SHP77 treated with DMSO at 0.1 percent for 48 hours (cell line): ENCODE data around the gene CD84.
"Not testable (repeated sequence)": the region's sequence is repeated elsewhere in the genome, so short reads cannot be mapped to it uniquely, and the experiment has no call there.

Source experiments
- DNase-seq: peaks from one replicate; lab custom pipeline; 2025; lab: John Stamatoyannopoulos, UW

CD84 gene

DNA sequence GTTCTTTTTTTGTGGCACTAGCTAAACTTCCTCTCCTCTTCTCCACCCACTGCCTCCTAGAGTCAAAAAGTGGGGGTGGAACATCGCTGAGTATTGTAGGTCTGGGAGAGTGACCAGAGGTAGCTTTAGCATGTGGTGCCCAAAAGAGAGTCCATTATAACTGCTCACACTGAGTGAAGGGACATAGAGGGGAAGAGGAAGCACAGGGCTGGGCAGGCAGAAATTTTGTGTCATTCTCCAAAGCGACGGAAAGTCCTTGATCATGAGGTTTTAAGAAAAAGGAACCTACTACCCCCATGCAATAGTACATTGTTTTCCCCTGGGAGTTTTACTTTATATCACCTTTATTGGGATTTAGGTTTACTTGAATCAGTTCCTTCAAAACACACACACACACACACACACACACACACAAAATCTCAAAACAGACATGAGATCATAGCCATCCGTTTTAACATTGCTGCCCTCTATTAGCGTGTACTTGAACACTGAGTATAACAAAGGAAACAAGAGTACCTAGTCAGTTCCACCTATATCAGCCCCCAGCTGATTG, 4.1 kb downstream of the CD84 start:
- no peak for DNase-seq

DNA sequence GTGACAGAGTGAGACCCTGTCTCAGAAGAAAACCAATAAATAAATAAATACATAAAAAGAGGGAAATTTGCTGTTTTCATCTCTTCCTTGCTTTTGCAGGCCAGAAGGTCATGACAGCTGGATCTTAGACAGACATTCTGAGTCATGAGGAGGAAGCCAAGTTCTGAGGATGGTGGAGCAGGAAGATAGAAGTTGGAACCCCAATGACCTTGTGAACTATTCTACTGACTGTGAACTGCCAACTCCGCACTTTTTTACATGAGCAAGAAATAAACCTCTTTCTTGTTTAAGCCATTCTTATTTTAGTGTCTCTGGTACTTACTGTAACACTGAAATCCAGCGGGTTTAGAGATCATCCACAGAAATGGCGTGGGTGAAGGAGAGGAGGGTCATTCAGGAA, 8.5 kb downstream of the CD84 start:
- no peak for DNase-seq

DNA sequence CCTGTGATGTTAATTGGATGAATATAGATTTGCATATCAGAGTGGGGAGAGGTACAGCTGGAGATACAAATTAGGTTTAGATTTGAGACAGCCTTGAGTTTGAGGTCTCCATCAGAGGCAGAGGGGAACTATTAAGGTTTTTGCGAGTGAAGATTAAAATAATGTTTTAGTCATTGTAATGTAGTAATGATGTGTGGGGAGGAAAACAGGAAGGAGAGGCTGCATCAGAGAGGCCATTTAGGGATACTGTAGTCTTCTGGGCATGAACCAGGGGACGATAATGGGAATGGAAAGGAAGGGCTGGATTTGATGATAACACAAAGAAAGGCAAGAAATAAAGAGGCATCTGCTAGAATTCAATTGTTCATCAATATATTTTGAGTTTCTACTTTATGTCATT, 9.5 kb downstream of the CD84 start:
- DNase-seq, result no peak

DNA sequence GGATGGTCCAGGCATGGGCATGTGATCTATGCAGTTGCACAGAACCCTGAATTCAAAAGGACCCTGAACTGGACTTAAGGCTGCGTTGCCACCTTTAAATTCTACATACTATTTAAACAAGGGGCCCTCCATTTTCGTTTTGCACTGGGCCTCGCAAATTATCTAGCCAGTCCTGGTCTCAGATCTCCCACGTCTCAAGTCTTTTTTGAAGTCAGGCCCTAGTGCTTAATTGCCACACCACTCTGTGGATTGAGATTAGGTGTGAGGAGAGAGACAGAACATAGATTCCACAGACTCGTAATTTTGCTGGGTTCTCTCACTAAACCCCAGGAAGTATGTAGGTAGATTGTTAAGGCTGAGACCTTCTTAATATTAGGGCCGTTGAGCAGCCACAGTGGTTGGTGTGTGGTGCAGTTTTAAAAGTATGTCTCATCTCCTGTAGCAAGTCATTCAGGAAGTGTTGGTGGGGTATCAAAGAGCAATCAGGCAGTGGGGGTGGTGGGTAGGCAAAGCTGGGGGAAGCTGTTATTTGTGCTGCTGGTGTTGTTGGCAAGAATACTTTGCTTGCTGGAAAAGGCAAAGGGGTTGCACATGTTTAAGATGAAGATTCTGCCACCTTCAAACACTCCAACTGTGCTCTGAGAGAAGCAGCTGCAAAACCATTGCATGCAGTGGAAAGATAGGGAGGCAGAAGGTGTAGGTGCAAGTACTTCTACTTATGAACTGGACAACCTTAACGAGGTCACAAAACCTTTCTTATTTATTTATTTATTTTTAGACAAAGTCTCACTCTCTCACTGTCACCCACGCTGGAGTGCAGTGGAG, 11.2 kb downstream of the CD84 start:
- DNase-seq, result no peak

DNA sequence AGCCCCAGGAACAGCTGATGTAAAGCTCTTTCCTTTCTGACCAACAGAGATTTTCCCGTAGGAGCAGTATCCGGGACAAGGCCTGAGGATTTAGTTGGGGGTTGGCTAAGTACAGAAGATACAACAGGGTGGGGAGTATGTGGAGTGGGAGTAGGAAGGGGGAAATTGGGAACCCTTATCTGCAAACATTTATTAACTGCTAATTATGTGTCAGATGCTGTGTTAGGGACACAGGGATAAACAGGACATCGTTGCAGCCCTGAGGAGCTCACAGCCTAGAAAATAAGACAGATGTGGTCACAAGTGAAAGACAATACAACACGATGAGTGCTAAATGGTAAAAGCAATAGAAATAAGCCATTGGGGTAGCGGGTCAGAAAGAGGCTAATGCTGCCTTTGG, 12.0 kb downstream of the CD84 start:
- DNase-seq, result no peak

DNA sequence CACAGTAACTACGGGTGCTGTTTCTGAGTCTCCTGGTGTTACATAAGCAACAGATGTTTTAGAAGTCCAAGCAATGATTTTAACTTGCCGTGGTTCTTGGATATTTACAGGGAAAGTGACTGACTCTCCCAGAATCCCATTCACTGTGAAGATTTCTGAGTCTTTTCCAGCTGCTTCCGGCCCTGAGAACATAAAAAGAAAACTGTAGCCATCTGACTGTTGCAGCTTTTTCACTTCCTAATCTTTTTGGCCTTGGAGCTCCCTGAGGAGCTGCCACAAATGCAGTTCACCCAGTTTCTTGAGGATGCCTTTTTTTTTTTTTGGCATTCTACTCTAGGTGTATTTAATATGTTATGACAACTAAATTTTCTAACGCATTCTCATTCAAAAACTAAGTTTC, 13.7 kb downstream of the CD84 start:
- no peak for DNase-seq

DNA sequence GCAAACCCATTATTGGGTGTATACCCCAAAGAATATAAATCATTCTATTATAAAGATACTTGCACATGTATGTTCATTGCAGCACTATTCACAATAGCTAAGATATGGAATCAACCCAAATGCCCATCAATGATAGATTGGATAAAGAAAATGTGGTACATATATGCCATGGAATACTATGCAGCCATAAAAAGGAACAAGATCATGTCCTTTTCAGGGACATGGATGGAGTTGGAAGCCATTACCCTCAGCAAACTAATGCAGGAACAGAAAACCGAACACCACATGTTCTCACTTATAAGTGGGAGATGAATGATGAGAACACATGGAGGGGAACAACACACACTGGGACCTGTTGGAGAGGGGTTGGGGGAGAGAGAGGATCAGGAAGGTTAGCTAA, 16.1 kb downstream of the CD84 start:
- DNase-seq, result not testable (repeated sequence)

DNA sequence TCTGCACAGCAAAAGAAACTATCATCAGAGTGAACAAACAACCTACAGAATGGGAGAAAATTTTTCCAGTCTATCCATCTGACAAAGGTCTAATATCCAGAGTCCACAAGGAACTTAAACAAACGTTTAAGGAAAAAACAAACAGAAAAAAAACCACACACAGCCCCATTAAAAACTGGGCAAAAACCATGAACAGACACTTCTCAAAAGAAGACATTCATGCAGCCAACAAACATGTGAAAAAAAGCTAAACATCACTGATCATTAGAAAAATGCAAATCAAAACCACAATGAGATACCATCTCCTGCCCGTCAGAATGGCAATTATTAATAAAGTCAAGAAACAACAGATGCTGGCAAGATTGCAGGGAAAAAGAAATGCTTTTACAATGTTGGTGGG, 16.6 kb downstream of the CD84 start:
- not testable (repeated sequence) for DNase-seq

DNA sequence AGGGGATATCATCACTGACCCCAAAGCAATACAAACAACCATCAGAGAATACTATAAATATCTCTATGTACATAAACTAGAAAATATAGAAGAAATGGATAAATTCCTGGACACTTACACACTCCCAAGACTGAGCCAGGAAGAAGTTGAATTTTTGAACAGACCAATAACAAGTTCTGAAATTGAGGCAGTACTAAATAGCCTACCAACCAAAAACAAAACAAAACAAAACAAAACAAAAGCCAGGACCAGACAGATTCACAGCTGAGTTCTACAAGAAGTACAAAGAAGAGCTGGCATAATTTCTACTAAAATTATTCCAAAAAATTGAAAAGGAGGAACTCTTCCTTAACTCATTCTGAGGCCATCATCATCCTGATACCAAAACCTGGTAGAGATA, 18.5 kb downstream of the CD84 start:
- no peak for DNase-seq

DNA sequence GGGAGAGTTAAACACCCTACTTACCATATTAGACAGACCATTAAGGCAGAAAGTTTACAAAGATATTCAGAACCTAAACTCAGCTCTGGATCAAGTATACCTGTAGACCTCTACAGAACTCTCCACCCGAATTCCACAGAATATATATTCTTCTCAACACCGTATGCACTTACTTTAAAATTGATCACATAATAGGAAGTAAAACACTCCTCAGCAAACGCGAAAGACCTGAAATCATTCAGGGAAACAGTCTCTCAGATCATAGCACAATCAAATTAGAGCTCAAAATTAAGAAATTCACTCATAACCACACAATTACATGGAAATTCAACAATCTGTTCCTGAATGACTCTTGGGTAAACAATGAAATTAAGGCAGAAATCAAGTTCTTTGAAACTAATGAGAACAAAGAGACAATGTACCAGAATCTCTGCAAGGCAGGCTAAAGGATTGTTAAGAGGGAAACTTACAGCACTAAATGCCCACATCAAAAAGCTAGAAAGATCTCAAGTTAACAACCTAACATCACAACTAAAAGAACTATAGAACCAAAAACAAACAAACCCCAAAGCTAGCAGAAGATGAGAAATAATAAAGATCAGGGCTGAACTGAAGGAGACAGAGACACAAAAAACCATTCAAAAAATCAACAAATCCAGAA, 19.1 kb downstream of the CD84 start:
- DNase-seq, result no peak

DNA sequence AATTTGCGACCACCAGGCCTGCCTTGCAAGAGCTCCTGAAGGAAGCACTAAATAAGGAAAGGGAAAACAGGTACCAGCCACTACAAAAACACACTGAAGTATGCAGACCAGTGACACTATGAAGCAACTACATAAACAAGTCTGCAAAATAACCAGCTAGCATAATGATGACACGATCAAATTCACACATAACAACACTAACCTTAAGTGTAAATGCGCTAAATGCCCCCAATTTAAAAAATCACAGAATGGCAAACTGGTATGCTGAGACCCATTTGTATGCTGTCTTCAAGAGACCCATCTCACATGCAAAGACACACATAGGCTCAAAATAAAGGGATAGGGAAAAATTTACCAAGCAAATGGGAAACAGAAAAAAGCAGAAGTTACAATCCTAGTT, 19.9 kb downstream of the CD84 start:
- not testable (repeated sequence) for DNase-seq

DNA sequence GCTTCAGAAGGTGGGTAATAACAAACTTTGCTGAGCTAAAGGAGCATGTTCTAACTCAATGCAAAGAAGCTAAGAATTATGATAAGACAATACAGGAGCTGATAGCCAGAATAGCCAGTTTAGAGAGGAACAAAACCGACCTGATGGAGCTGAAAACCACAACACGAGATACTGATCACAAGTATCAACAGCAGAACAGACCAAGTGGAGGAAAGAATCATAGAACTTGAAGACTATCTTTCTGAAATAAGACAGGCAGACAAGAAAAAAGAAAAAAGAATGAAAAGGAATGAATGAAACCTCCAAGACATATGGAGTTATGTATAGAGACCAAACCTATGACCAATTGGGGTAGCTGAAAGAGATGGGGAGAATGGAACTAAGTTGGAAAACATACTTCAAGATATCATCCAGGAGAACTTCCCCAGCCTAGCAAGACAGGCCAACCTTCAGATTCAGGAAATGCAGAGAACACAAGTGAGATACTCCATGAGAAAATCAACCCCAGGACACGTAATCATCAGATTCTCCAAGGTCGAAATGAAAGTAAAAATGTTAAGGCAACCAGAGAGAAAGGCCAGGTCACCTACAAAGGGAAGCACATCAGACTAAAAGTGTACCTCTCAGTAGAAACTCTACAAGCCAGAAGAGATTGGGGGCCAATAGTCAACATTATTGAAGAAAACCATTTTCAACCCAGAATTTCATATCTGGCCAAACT, 20.5 kb downstream of the CD84 start:
- DNase-seq, result no peak

DNA sequence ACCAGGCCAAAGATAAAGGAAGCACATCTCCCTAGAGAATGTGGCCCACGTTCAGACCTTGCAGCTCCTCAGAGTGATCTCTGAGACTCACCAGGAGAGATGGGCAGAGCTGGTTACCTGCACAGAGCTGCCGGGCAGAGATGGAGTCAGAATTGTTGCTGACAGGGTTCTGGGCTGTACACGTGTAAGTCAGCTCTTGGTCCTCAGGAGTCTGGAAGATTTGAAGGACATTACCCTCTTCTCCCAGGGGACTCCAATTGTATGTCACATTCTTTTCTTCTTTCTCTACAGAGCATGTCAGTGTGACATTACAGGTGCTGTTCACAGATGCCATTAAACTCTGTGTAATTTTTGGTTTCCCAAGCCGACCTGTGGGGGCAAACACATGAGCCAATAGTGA, 25.5 kb downstream of the CD84 start:
- DNase-seq, result no peak

DNA sequence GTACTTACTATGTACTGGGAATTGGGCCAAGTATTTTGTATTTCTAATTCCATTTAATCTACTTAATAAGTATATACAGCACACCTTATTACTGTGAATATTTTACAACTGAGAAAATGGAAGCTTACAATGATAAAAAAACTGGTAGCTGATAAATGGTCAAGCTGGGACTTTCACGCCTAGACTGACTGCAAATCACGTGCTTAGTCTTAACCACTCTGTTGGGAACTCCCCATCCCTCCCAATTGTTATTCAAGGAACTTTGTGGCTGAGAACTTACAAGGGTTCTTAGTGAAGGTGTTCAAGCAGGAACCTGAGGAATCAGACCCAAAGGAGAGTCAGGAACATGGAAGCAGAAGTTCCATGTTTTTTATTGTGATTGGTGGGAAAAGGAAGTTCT, 26.9 kb downstream of the CD84 start:
- no peak for DNase-seq

DNA sequence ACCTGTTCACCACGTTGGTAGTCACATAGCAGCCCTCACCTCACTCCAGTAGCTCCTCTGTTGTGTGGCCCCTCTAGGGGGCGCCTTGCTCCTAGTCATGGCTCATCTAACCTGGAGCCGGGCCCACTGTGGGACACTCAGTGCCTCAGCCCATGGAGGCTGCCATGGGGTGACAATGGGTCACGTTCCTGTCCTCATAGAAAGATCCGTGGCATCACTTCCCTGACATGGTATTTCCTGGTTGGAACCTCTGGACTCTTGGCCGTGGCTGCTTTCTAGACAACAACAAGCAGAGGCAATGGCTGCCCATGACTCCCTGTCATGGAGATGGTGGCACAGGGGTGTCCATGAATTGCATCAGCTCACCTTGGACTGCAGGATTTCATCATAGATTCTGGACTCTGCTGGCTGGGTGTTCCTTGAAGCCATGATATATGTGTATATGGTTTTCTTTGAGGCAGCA, 28.7 kb downstream of the CD84 start:
- DNase-seq, result no peak

DNA sequence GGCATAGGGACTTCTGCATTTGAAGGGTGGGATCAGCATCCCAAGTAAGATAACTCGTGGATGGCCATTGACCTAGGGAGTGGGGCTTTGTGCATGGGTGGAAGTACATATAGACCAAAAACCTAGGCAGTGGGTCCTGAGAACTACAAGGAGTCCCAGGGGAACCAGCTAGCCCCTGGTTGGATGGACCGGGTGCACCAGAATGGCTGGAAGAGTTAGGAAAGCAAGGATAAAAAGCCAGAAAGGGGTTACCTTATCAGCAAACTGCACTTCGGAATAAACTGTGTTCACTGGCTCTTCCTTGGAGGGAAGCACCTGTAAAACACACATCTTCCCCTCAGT, 29.7 kb downstream of the CD84 start:
- no peak for DNase-seq

DNA sequence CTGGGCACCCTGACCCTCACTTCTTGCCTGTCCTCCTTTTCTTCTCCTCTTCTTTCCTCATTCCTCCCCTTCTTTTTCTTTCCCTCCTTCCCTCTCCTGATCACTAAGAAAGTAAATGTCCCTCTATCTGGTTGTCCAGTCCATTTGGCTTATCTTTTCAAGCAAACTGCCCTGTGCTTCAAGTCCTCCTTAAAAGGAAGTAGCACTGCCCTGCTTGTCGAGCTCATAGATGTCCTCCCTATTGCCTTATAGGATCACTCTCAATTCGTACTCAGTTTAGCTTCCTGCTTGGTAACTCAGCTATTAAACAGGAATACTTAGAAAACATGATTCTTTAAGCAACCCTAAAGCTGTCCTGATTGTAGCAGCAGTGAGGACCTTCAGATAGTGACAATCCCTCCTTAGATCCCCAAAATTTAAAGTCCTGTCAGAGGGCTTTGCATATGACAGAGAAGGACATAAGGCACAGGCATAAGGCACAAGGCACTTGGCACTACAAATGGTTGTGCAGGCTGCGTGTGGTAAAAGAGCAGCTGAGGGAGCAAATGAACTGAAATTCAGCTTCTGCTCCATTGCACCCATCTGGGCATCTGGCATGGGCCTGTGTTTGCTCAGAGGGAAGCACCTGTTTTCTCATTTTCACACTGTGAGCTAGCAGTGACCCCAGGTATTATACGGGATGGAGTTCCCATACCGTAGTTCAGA, 30.2 kb downstream of the CD84 start:
- no peak for DNase-seq

DNA sequence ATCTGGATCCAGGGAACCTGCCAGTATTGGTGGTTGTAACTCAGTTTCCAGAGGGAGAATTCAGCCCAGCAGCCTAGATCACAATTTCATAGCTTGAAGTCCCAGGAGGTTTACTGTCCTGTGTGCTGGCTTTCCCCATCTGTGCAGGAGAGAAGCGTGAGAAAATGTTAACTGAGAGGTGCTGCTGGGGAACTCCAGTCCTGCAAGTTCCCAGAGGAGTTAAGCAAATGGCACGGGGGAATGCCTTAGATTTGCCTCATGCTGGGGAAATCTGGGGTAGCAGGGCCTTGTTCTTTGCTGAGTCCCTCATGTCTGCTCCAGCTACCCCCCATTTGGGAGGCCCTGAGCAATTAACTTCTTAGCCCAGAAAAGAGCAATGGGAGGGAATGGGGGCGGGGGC, 31.1 kb downstream of the CD84 start:
- DNase-seq, result no peak

DNA sequence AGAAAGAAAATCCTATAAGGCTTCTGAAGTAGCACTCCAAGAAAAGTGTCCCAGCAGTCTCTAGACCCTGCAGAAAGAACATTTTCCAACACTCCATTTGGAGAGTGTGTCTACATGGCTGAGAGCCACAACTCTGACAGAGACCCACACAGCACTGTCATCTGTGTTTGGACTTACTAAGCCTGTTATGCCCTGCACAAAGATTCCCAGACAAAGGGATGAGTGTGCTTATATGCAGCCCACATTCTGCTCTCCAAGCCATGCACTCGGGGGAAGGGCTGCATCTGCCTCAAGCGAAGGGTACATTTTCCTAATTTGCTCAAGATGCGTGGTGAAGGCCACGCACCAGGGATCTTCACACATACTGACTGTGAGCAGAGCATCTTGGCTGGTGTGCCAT, 31.9 kb downstream of the CD84 start:
- no peak for DNase-seq

DNA sequence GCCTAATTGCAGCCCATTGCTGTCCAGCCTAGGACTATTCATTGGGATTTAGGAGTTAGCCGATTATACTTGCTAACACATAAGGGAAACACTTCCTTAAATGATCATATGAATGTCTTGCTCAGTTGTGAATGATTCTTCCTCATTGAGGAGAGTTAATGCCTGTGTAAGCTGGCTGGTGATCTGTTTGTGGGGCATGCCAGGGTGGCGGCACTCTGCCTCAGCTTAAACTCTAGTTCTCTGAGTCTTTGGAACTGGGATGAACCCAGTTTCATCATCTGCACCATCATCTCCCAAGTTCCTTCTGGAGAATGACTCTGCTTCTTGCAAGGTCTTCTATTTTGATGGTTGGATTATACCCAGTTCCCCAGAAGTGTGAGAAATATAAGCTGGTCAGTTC, 32.4 kb downstream of the CD84 start:
- DNase-seq, result no peak

DNA sequence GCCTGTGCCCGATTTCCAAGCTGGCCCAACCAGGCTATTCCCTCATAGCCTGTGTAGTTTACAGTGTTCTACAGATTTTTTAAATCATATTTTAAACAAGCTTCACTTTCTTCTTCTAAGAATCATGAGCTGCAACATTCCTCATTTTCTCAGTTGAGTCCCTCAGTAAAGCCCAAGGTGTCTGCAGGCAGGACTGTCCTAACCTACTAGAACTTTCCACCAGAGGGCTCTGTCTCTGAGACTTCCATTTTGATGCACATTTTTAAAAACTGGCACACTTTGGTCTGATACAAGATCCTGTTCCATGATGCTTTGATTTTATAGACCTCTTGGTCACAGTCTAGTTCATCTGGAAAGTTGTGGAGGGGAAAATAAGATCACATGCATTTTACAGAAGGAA, 34.6 kb downstream of the CD84 start:
- DNase-seq, result no peak

DNA sequence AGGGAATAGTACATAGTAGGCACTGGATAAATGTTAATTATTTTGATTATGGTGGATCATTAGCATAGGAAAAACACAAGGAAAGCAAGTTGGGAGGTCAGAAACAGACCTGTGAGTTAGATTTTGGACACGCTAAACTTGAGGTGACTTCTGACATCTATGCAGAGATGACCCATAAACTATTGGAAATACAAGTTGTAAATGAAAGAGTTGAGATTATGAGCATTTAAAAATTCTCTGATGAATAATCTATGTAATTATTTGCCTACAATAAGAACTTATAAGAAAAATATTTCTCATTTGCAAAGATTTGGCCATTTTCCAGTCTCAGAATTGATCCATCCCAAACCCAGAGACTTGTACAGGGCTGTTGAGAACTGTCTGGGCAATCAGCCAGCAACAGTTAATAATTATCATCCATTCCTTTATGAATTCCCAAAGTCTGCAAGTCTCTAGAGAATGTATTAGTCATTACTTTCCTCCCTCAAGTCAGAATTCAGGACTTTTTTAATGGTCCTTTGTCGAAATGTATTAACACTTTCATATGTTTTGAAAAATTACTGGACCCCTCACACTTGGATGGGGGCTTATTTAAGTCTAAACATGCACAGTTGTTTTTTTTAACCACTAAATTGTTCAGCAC, 36.9 kb downstream of the CD84 start:
- no peak for DNase-seq
